HepG2 (cell line): Measurements from ENCODE around the gene CYSTM1. TPM values are rescaled to one million over a fixed set of nuclear protein-coding genes. Genes with fewer than 3 reads are reported as not detected.

ENCODE experiments used
- ATAC-seq: fragments of 200-7000 bp; cut with Tn5 transposase; 3 replicates; pipeline ENCODE4 v1.9.1; 2020; ENCODE audit warnings: mild to moderate bottlenecking, moderate library complexity
- BruUV-seq: library from RNA; stranded (reverse); fragments of 400-500 nt; replicated peaks from 2 replicates; lab custom pipeline; 2021; lab: Mats Ljungman, UMichigan
- CTCF ChIA-PET: fragments of 300-600 bp; formaldehyde crosslinking; extraction: SDS; loops from one replicate; lab custom pipeline; 2021; ENCODE audit warnings: low total read pairs, inconsistent platforms, low intra/inter-chr PET ratio; lab: Yijun Ruan, JAX
- POLR2A ChIA-PET: fragments of 350-600 bp; sonication (Branson Sonifier 250); formaldehyde crosslinking; loops from one replicate; lab custom pipeline; 2020; ENCODE audit warnings: antibody characterized with exemption, inconsistent platforms; lab: Yijun Ruan, JAX
- DNase-seq: peaks from one replicate; pipeline ENCODE4 v3.0.0-alpha.2; 2015; ENCODE audit warnings: low spot score
- FAIRE-seq: peaks from 3 replicates; lab custom pipeline; 2011; peaks lifted over from hg19 to GRCh38; lab: Jason Lieb, UNC
- H2AFZ ChIP-seq: one replicate; pipeline ENCODE4 v1.6.1; 2011; ENCODE audit warnings: low read length, inconsistent platforms
- H3K27ac ChIP-seq: fragments of 300-600 bp; 3 replicates; pipeline ENCODE4 v1.8.0; 2011; ENCODE audit warnings: mixed run types, mild to moderate bottlenecking, mixed read lengths, low read length, inconsistent platforms; ENCODE audit not compliant: insufficient read depth; ENCODE audit errors: extremely low read length
- H3K27me3 ChIP-seq, 2 experiments: fragments of 200-600 bp in 1 of 2; 2 replicates in 1 of 2; 3 replicates in 1 of 2; pipeline versions ENCODE4 v1.6.0 to v1.8.0; 2011; ENCODE audit warnings: low read length in 2 of 2, mild to moderate bottlenecking in 2 of 2, moderate library complexity in 2 of 2, inconsistent platforms in 1 of 2; ENCODE audit not compliant: insufficient read depth in 2 of 2, control insufficient read depth in 1 of 2
- H3K36me3 ChIP-seq, 2 experiments: fragments of 200-600 bp in 1 of 2; replicated peaks in 1 of 2; 2 replicates in 1 of 2; 3 replicates in 1 of 2; pipeline versions ENCODE4 v1.5.1 to v1.8.0; 2011; ENCODE audit warnings: low read length in 2 of 2, inconsistent platforms in 1 of 2; ENCODE audit not compliant: insufficient read depth in 2 of 2, control insufficient read depth in 1 of 2
- H3K4me1 ChIP-seq: 2 replicates; pipeline ENCODE4 v1.5.1; 2012; ENCODE audit warnings: low read length, inconsistent platforms; ENCODE audit not compliant: insufficient read depth
- H3K4me2 ChIP-seq: 2 replicates; pipeline ENCODE4 v1.6.0; 2011; ENCODE audit warnings: low read depth, low read length, inconsistent platforms
- H3K4me3 ChIP-seq, 3 experiments: fragments of 200-600 bp in 1 of 3; sonication (generic), shearing (Covaris generic) in 1 of 3; replicated peaks in 1 of 3; 2 replicates each; pipeline ENCODE4 v1.5.1; 2011 to 2016; ENCODE audit warnings: low read length in 3 of 3, inconsistent platforms in 2 of 3, low read depth in 2 of 3, mild to moderate bottlenecking in 2 of 3, control low read depth in 1 of 3, mixed read lengths in 1 of 3; ENCODE audit not compliant: insufficient read depth in 1 of 3
- H3K79me2 ChIP-seq: one replicate; pipeline ENCODE4 v1.6.1; 2011; ENCODE audit warnings: low read length, inconsistent platforms; ENCODE audit not compliant: insufficient read depth
- H3K9ac ChIP-seq: 2 replicates; pipeline ENCODE4 v1.6.0; 2011; ENCODE audit warnings: mild to moderate bottlenecking, low read depth, low read length, inconsistent platforms; ENCODE audit not compliant: insufficient read depth
- H3K9me3 ChIP-seq: 2 replicates; pipeline ENCODE4 v1.5.1; 2012; ENCODE audit warnings: mild to moderate bottlenecking, low read length
- H4K20me1 ChIP-seq: 2 replicates; pipeline ENCODE4 v1.6.0; 2011; ENCODE audit warnings: inconsistent platforms, mild to moderate bottlenecking, low read length, moderate library complexity; ENCODE audit not compliant: insufficient read depth
- BRCA1 ChIP-seq: sonication (generic); formaldehyde crosslinking; IDR thresholded peaks from 2 replicates; pipeline ENCODE4 v1.4.0; 2020; ENCODE audit warnings: missing genetic modification reagents
- BRD4 ChIP-seq: sonication (generic); formaldehyde crosslinking; IDR thresholded peaks from 2 replicates; pipeline ENCODE4 v1.4.0; 2020; ENCODE audit warnings: missing genetic modification reagents
- CCDC6 ChIP-seq: sonication (generic); formaldehyde crosslinking; IDR thresholded peaks from 2 replicates; pipeline ENCODE4 v1.8.1; 2022; ENCODE audit warnings: mild to moderate bottlenecking, missing genetic modification reagents, moderate library complexity
- FOXK2 ChIP-seq: fragments of 450-650 bp; IDR thresholded peaks from 2 replicates; pipeline ENCODE4 v1.6.1; 2016
- GATAD2A ChIP-seq: IDR thresholded peaks from 2 replicates; pipeline ENCODE4 v1.6.1; 2016
- KDM5A ChIP-seq: fragments of 200-600 bp; sonication (generic); IDR thresholded peaks from 2 replicates; pipeline ENCODE4 v1.7.0; 2018; ENCODE audit warnings: antibody characterized with exemption, mild to moderate bottlenecking, low read length, borderline replicate concordance
- MAZ ChIP-seq, 2 experiments: sonication (generic) in 1 of 2; formaldehyde crosslinking in 1 of 2; IDR thresholded peaks; 2 replicates each; pipeline versions ENCODE4 v1.5.0 to v1.6.1; 2012 to 2020; ENCODE audit warnings: low read depth in 2 of 2, mild to moderate bottlenecking in 2 of 2, borderline replicate concordance in 1 of 2, improper control_type of control experiment in 1 of 2, low read length in 1 of 2, missing genetic modification reagents in 1 of 2, moderate library complexity in 1 of 2
- MEIS2 ChIP-seq: sonication (generic); formaldehyde crosslinking; IDR thresholded peaks from 2 replicates; pipeline ENCODE4 v1.9.0; 2021; ENCODE audit warnings: mild to moderate bottlenecking, missing genetic modification reagents
- MLLT10 ChIP-seq: sonication (generic); formaldehyde crosslinking; IDR thresholded peaks from 2 replicates; pipeline ENCODE4 v1.4.0; 2020; ENCODE audit warnings: missing genetic modification reagents
- MNT ChIP-seq: fragments of 450-650 bp; IDR thresholded peaks from 2 replicates; pipeline ENCODE4 v1.6.1; 2016
- PAF1 ChIP-seq: IDR thresholded peaks from 2 replicates; pipeline ENCODE4 v1.6.1; 2016; ENCODE audit warnings: missing genetic modification reagents, missing compliant biosample characterization
- TBX3 ChIP-seq: fragments of 450-650 bp; IDR thresholded peaks from 2 replicates; pipeline ENCODE4 v1.6.1; 2017; ENCODE audit warnings: antibody characterized with exemption, mild to moderate bottlenecking, inconsistent platforms, borderline replicate concordance
- UBTF ChIP-seq: sonication (generic); formaldehyde crosslinking; IDR thresholded peaks from 2 replicates; pipeline ENCODE4 v1.4.0; 2020; ENCODE audit warnings: mild to moderate bottlenecking, missing genetic modification reagents
- XRCC5 ChIP-seq: fragments of 200-400 bp; formaldehyde crosslinking; optimal IDR thresholded peaks from 2 replicates; pipeline ENCODE3; 2017; ENCODE audit warnings: mild to moderate bottlenecking, low read length
- ZC3H13 ChIP-seq: sonication (generic); formaldehyde crosslinking; IDR thresholded peaks from 2 replicates; pipeline ENCODE4 v1.8.1; 2023; ENCODE audit warnings: mild to moderate bottlenecking, missing genetic modification reagents, moderate library complexity
- ZFP41 ChIP-seq: sonication (generic); formaldehyde crosslinking; IDR thresholded peaks from 2 replicates; pipeline ENCODE4 v1.4.0; 2020; ENCODE audit warnings: mild to moderate bottlenecking, missing genetic modification reagents, borderline replicate concordance
- ZNF432 ChIP-seq: sonication (generic); formaldehyde crosslinking; IDR thresholded peaks from 2 replicates; pipeline ENCODE4 v1.5.0; 2020; ENCODE audit warnings: missing genetic modification reagents, mild to moderate bottlenecking, borderline replicate concordance
- ZNF749 ChIP-seq: sonication (generic); formaldehyde crosslinking; IDR thresholded peaks from 2 replicates; pipeline ENCODE4 v1.8.0; 2022; ENCODE audit warnings: mild to moderate bottlenecking, missing genetic modification reagents, moderate library complexity, borderline replicate concordance
- ZNF883 ChIP-seq: sonication (generic); formaldehyde crosslinking; IDR thresholded peaks from 2 replicates; pipeline ENCODE4 v1.5.1; 2020; ENCODE audit warnings: mild to moderate bottlenecking, missing genetic modification reagents; ENCODE audit errors: not compliant biosample characterization
- in situ Hi-C: cut with HindIII; loops from 2 replicates; pipeline ENCODE4 v1.10.0; 2017; ENCODE audit warnings: low pct_unique_long_range_greater_than_20kb; ENCODE audit not compliant: extremely low pct_ligation_motif_present
- intact Hi-C: fragments of 100-400 bp; cut with micrococcal nuclease; formaldehyde crosslinking; loops from one replicate; pipeline ENCODE4 v1.10.0; 2022; ENCODE audit not compliant: unreplicated experiment
- polyA plus RNA-seq, 8 experiments: library from polyadenylated mRNA; depleted of rRNA in 3 of 8; stranded (reverse) in 7 of 8; unstranded in 1 of 8; fragments of >200 nt; fragmentation: Illumina TruSeq in 4 of 8; extraction: Trizol in 4 of 8; gene quantifications; 2 replicates each; pipeline versions ENCODE4 v1.2.1 to v1.2.3, GENCODE V29; 2011 to 2016; ENCODE audit warnings: low read depth in 4 of 8, missing spikeins in 1 of 8, mixed read lengths in 1 of 8; ENCODE audit not compliant: insufficient read depth in 1 of 8
- total RNA-seq, 5 experiments: library from RNA; depleted of rRNA; stranded (reverse); fragments of >200 nt; fragmentation: Illumina TruSeq; extraction: Trizol; gene quantifications; 2 replicates each; pipeline ENCODE4 v1.2.3, GENCODE V29; 2016; ENCODE audit warnings: low read depth in 1 of 5

The CYSTM1 gene
- total and polyA plus RNA-seq, 2 of the 13 experiments (the other 11 are each of a cell fraction or from before 2014, with no cell fraction given) = 40.0 to 73.4 TPM

GRCh38 chr5:140208065-140208464 is 33.1 kb downstream of the CYSTM1 start:
- no peak overlapping the region for H3K9ac ChIP-seq
- POLR2A ChIA-PET = no interaction called here
- CTCF ChIA-PET = no interaction called here

More at GRCh38 chr5:140208065-140208464, 33.1 kb downstream of the CYSTM1 start:
- in situ Hi-C loops (no loop called here), intact Hi-C loops (no loop called here)
- Histone ChIP-seq H3K36me3 (peaks cover 3 to 6% of the 10 kb centered on the region in 2 experiments; a peak in 4 of 5 replicates), H3K27ac (no peak overlapping the region), H3K4me3 (no peak overlapping the region), H3K9me3 (no peaks in the 10 kb centered on the region), H3K4me1 (peaks cover 7% of the 10 kb centered on the region), H4K20me1 (no peaks in the 10 kb centered on the region), H3K4me2 (no peak overlapping the region), H3K79me2 (no peaks in the 10 kb centered on the region), H2AFZ (no peak overlapping the region), H3K27me3 (no peaks in the 10 kb centered on the region)
- BruUV-seq = no TSS peak
- DNase-seq (no peak), FAIRE-seq (no peak), ATAC-seq (no peak)
- no peak for TF ChIP-seq CCDC6 (CRISPR knock-in tag)
- TF ChIP-seq ZNF883 (CRISPR knock-in tag) = no peak
- no peak for TF ChIP-seq XRCC5
- TF ChIP-seq ZFP41 (CRISPR knock-in tag) = no peak
- TF ChIP-seq PAF1 (CRISPR knock-in tag) = no peak
- TF ChIP-seq BRCA1 (CRISPR knock-in tag) = no peak
- no peak for TF ChIP-seq MEIS2 (CRISPR knock-in tag)
- no peak for TF ChIP-seq TBX3
- no peak for TF ChIP-seq KDM5A
- TF ChIP-seq MLLT10 (CRISPR knock-in tag) = no peak
- TF ChIP-seq ZNF749 (CRISPR knock-in tag) = no peak
- TF ChIP-seq FOXK2 = no peak
- no peak for TF ChIP-seq GATAD2A (CRISPR knock-in tag)
- TF ChIP-seq ZNF432 (CRISPR knock-in tag) = no peak
- TF ChIP-seq ZC3H13 (CRISPR knock-in tag) = no peak
- TF ChIP-seq BRD4 (CRISPR knock-in tag) = no peak
- no peak for TF ChIP-seq MAZ (IDR thresholded peaks at IDR 0.05; ENCODE audit: borderline replicate concordance, low read depth, low read length)
- no peak for TF ChIP-seq MAZ (CRISPR knock-in tag; IDR thresholded peaks at IDR 0.05; ENCODE audit: low read depth)
- no peak for TF ChIP-seq MNT
- no peak for TF ChIP-seq UBTF (CRISPR knock-in tag)
- TF ChIP-seq, all 625 proteins: peak for 0
